ENCODE data around the gene KRT20. TPM values are rescaled to one million over a fixed set of nuclear protein-coding genes. Genes with fewer than 3 reads are reported as not detected.

The KRT20 gene
- total and polyA plus RNA-seq, 9 of the 15 experiments (the other 6 are each of a cell fraction or from before 2014, with no cell fraction given), result 0.44 TPM; not detected in 8

DNA sequence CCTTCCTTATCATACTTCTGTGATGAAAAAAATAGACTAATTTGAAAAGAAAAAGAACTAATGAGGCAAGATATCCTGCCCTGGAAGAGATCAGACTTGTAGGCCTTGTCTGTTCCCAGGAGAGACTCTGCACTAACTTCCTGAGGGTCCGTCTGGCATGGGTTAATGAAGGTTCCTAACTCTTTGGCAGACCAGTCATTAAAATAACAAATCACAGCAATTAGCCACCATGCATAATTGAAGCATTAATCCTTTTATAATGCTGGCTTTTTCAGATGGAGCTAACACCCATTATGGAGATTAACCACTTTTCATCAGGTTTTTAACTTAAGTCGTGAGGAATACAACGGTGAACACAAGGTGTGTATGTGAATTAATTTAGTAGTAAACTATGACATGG, 52.2 kb downstream of the KRT20 start:
- Histone ChIP-seq H3K27ac (ENCODE audit: extremely low read depth, low read depth, low read length) (0 out of 3 replicates have a peak overlapping the region, but pooled peaks have one; percentile 19), H3K4me1 (replicated peaks in 1 of 2; ENCODE audit: control insufficient read depth in 2 of 2, insufficient read depth in 2 of 2, low read length in 2 of 2) (peaks cover 2 to 18% of the 10 kb centered on the region in 2 experiments; a peak in 3 of 5 replicates), H3K9me1 (ENCODE audit: control insufficient read depth, insufficient read depth, low read length) (no peaks in the 10 kb centered on the region), H3K4me3 (no peak overlapping the region), H3K27me3 (ENCODE audit: control insufficient read depth in 2 of 2, insufficient read depth in 2 of 2, low read length in 2 of 2) (no peaks in the 10 kb centered on the region), H2AFZ (ENCODE audit: low read depth, low read length) (no peak overlapping the region), H3K9me3 (replicated peaks; ENCODE audit: control insufficient read depth, insufficient read depth, low read depth, low read length) (no peaks in the 10 kb centered on the region), H4K20me1 (replicated peaks; ENCODE audit: control insufficient read depth, insufficient read depth, low read length) (no peaks in the 10 kb centered on the region), H3K9ac (ENCODE audit: insufficient read depth in 1 of 2, low read depth in 2 of 2, low read length in 2 of 2) (no peak overlapping the region), H3K79me2 (ENCODE audit: control insufficient read depth, insufficient read depth, low read length) (peaks cover 33% of the 10 kb centered on the region), H3K36me3 (ENCODE audit: control insufficient read depth, insufficient read depth, low read length) (peaks cover 36% of the 10 kb centered on the region), H3K4me2 (ENCODE audit: insufficient read depth, low read length) (no peak overlapping the region)
- TF ChIP-seq SMAD1 (IDR thresholded peaks at IDR 0.05; ENCODE audit: low read depth, low read length, partially characterized antibody) (no peak), NBN (IDR thresholded peaks at IDR 0.05; ENCODE audit: low read depth) (no peak), ZNF766 (CRISPR knock-in tag; conservative IDR thresholded peaks at IDR 0.05) (no peak), ESRRA (IDR thresholded peaks at IDR 0.05; ENCODE audit: borderline replicate concordance, low read depth) (no peak), CXXC5 (CRISPR knock-in tag; IDR thresholded peaks at IDR 0.05) (no peak), ZNF274 (IDR thresholded peaks at IDR 0.05; ENCODE audit: borderline replicate concordance, low read depth, low read length) (no peak)
- DNase-seq (ENCODE audit: extremely low read depth in 1 of 4, low spot score in 3 of 4) (no peak), FAIRE-seq (no peak), ATAC-seq (no peak)
- POLR2A ChIA-PET, result interaction anchor here (1.3 to 2.6 kb wide), 3 partner anchors 10 to 24 kb away, joined by 3 to 11 read pairs (median 9); no protein-coding TSS in a partner anchor
- CTCF ChIA-PET (ENCODE audit: low intra/inter-chr PET ratio), result no interaction called here
- BruUV-seq (replicated peaks), result no TSS peak
- in situ Hi-C loops (cut with MboI) (no loop called here), intact Hi-C loops (cut with micrococcal nuclease) (no loop called here)
- WGBS (ENCODE audit: insufficient coverage, low coverage, missing lambda C conversion rate), result 92% methylated on average over 3 of the region's 3 CpGs
